ENCODE data around the gene CSNK1G3.
A peak's percentile ranks its signal among the peaks of the same experiment; 100 is the strongest.
"Not testable (repeated sequence)": the region's sequence is repeated elsewhere in the genome, so short reads cannot be mapped to it uniquely, and the experiment has no call there.

CSNK1G3 gene

DNA sequence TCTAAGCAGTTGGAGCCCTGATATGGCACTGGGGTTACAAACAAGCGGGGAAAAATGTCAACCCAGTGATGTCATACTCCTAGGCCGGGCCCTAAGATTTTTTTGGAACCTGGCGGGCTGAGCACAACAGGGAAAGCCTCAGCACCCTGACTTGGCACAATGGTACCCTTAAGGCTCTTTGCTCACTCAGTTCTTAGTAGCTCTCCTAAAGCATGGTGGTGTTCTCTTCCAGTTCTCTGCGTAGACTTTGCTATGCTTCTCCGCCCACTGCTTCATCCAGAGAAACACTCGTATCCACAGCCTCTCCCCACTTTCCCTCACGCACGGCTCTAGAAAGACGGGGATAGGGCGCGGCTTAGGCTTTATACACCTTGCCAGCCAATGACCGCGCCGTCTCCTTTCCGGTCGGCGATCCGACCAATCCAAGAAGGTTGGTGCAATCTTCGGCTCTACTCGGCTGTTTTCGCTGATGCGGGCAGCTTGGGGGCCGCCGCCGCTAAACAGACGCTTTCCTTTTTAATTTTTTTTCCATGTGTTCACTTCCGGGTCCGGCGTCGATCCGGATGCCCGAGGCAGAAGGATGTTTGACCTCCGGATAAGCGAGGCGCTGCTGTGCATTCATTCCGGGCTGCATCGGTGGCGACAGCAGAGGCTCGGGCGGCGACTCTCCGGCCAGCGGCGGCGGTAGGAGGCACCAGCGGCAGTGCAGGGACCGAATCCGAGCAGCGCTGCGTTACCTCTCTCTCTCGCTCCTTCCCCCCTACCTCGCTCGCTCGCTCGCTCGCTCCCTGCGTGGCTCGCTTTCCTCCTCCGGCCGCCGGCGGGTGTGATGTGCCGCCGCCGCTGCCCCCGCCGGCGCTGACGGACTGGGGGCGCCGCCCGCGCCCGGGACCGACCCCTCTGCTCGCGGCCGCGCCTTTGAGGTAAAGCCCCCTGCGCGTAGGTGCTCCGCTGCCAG, at the start of gene CSNK1G3:
CSNK1G3 (plus strand) TSS at position 530 of the 958 bp plus-strand sequence. CDS start 33,487 bp downstream, outside the sequence.
- TF ChIP-seq, protein P1, sequence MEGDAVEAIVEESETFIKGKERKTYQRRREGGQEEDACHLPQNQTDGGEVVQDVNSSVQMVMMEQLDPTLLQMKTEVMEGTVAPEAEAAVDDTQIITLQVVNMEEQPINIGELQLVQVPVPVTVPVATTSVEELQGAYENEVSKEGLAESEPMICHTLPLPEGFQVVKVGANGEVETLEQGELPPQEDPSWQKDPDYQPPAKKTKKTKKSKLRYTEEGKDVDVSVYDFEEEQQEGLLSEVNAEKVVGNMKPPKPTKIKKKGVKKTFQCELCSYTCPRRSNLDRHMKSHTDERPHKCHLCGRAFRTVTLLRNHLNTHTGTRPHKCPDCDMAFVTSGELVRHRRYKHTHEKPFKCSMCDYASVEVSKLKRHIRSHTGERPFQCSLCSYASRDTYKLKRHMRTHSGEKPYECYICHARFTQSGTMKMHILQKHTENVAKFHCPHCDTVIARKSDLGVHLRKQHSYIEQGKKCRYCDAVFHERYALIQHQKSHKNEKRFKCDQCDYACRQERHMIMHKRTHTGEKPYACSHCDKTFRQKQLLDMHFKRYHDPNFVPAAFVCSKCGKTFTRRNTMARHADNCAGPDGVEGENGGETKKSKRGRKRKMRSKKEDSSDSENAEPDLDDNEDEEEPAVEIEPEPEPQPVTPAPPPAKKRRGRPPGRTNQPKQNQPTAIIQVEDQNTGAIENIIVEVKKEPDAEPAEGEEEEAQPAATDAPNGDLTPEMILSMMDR (IDR thresholded peaks at IDR 0.05; ENCODE audit: insufficient read depth, low read depth, low read length, missing control alignments), result no peak
- peak; percentile 98 for DNase-seq (ENCODE audit: low read depth)
- H3K4me3 ChIP-seq (ENCODE audit: low read length), result peak within 1 kb of the TSS; percentile 71

- not testable (repeated sequence) for H3K4me3 ChIP-seq (ENCODE audit: low read length); DNase-seq (ENCODE audit: low read depth)
Observed at GRCh38 chr5:123466839-123467238, 45.1 kb upstream of the CSNK1G3 start.

- TF ChIP-seq, protein P1 (IDR thresholded peaks at IDR 0.05; ENCODE audit: insufficient read depth, low read depth, low read length, missing control alignments), result no peak
- H3K4me3 ChIP-seq (ENCODE audit: low read length), result no peak overlapping the region
- no peak for DNase-seq (ENCODE audit: low read depth)
Observed at GRCh38 chr5:123471385-123471784, 40.6 kb upstream of the CSNK1G3 start.

DNA sequence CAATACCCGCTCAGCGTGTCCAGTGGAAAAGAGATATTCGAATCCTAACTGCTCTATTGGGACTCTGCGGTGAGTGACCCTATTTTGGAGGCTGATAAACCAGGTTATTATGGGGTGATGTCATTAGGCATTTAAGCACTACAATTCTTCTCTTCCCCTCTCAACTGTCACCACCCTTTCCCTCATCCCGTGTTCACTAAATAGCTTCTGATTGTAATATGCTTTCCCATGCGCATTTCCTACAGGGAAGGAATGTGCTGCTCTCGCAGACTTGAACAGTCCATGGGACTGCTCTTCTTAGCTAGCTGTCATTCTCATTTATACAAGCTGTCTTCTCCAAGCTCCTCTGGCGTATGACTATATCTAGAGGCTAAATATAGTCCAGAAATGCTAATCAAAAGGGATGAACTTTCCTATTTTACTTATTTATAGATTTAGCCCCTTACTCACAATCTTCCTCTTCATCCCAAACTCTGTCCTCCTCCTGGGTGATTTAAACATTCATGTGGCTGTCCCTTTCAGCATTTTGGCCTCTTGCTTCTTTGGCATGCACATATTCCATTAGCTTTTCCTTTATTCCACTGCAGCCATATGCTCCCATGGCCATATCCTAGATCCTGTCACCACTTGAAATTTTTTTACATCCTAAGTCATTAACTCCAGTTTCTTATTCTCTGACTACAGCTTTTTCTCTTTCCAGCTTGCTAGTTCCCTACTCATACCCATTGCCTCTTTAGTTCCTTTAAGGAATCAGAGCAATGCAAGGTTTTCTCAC, 39.6 kb upstream of the CSNK1G3 start:
- H3K4me3 ChIP-seq (ENCODE audit: low read length), result no peak overlapping the region
- TF ChIP-seq, protein P1 (IDR thresholded peaks at IDR 0.05; ENCODE audit: insufficient read depth, low read depth, low read length, missing control alignments), result no peak
- DNase-seq (ENCODE audit: low read depth), result no peak

- DNase-seq (ENCODE audit: low read depth), result no peak
- H3K4me3 ChIP-seq (ENCODE audit: low read length), result no peak overlapping the region
- TF ChIP-seq, protein P1 (IDR thresholded peaks at IDR 0.05; ENCODE audit: insufficient read depth, low read depth, low read length, missing control alignments), result no peak
Observed at GRCh38 chr5:123474228-123474627, 37.7 kb upstream of the CSNK1G3 start.

- no peak overlapping the region for H3K4me3 ChIP-seq (ENCODE audit: low read length)
- TF ChIP-seq, protein P1 (IDR thresholded peaks at IDR 0.05; ENCODE audit: insufficient read depth, low read depth, low read length, missing control alignments), result no peak
- no peak for DNase-seq (ENCODE audit: low read depth)
Observed at GRCh38 chr5:123476731-123477130, 35.2 kb upstream of the CSNK1G3 start.

GRCh38 chr5:123478546-123478945, 33.4 kb upstream of the CSNK1G3 start:
- TF ChIP-seq, protein P1 (IDR thresholded peaks at IDR 0.05; ENCODE audit: insufficient read depth, low read depth, low read length, missing control alignments), result no peak
- DNase-seq (ENCODE audit: low read depth), result no peak
- H3K4me3 ChIP-seq (ENCODE audit: low read length), result no peak overlapping the region
